CD4-positive, CD25-positive, alpha-beta regulatory T cell (primary cell): ENCODE measurements around the gene RGL1. TPM values are rescaled to one million over a fixed set of nuclear protein-coding genes. Genes with fewer than 3 reads are reported as not detected.

Experiments
- ATAC-seq, 2 donors: fragments of 150-1000 bp; cut with Tn5 transposase; one replicate each; pipeline ENCODE4 v1.10.0; 2021; ENCODE audit warnings: low read depth in 2 of 2, moderate number of reproducible peaks in 2 of 2, moderate library complexity in 1 of 2
- DNase-seq, 3 donors: peaks; one replicate each; pipeline versions ENCODE4 v3.0.0 to v3.0.0-alpha.2; 2012 to 2022; ENCODE audit warnings: mixed read lengths in 1 of 3
- H3K27ac ChIP-seq: one replicate; pipeline ENCODE4 v1.7.0; 2013; ENCODE audit warnings: mild to moderate bottlenecking, low read length; ENCODE audit not compliant: insufficient read depth, poor library complexity, severe bottlenecking
- H3K27me3 ChIP-seq: one replicate; pipeline ENCODE4 v1.7.0; 2013; ENCODE audit warnings: low read length; ENCODE audit not compliant: control insufficient read depth, insufficient read depth
- H3K36me3 ChIP-seq: one replicate; pipeline ENCODE4 v1.7.0; 2013; ENCODE audit warnings: mild to moderate bottlenecking, low read length, moderate library complexity; ENCODE audit not compliant: control insufficient read depth, insufficient read depth
- H3K4me1 ChIP-seq: 2 replicates; pipeline ENCODE4 v1.7.0; 2013; ENCODE audit warnings: mild to moderate bottlenecking, low read length; ENCODE audit not compliant: insufficient read depth, control insufficient read depth, poor library complexity, severe bottlenecking
- H3K4me3 ChIP-seq: one replicate; pipeline ENCODE4 v1.7.0; 2013; ENCODE audit warnings: low read depth, mild to moderate bottlenecking, low read length, moderate library complexity
- H3K9me3 ChIP-seq, 2 experiments: 1 replicate in 1 of 2; 2 replicates in 1 of 2; pipeline ENCODE4 v1.7.0; 2013; ENCODE audit warnings: low read length in 2 of 2, mild to moderate bottlenecking in 1 of 2, moderate library complexity in 1 of 2; ENCODE audit not compliant: control insufficient read depth in 2 of 2
- H3K27ac Mint-ChIP-seq, 3 donors: one replicate each; pipeline ENCODE4 v1.8.0; 2020 to 2022; ENCODE audit warnings: mild to moderate bottlenecking in 3 of 3, mixed read lengths in 3 of 3, moderate library complexity in 2 of 3
- H3K27me3 Mint-ChIP-seq: one replicate; pipeline ENCODE4 v1.8.0; 2022; ENCODE audit warnings: mild to moderate bottlenecking, mixed read lengths
- H3K36me3 Mint-ChIP-seq: one replicate; pipeline ENCODE4 v1.8.0; 2020; ENCODE audit warnings: mixed read lengths
- H3K4me1 Mint-ChIP-seq, 4 donors: one replicate each; pipeline ENCODE4 v1.8.0; 2020 to 2022; ENCODE audit warnings: mixed read lengths in 4 of 4, mild to moderate bottlenecking in 1 of 4
- H3K4me3 Mint-ChIP-seq, 4 donors: one replicate each; pipeline ENCODE4 v1.8.0; 2020 to 2022; ENCODE audit warnings: mild to moderate bottlenecking in 4 of 4, mixed read lengths in 4 of 4, moderate library complexity in 3 of 4
- H3K9me3 Mint-ChIP-seq, 7 donors: one replicate each; pipeline ENCODE4 v1.8.0; 2020 to 2022; ENCODE audit warnings: mixed read lengths in 7 of 7, mild to moderate bottlenecking in 3 of 7, moderate library complexity in 2 of 7
- polyA plus RNA-seq, 4 donors: library from polyadenylated mRNA; unstranded; fragments of 300-500 nt; fragmentation: Illumina TruSeq; gene quantifications; one replicate each; pipeline ENCODE4 v1.2.3, GENCODE V29; 2021
- total RNA-seq: library from RNA; stranded (reverse); gene quantifications from one replicate; pipeline ENCODE4 v1.2.3, GENCODE V29; 2022

Gene RGL1
- total and polyA plus RNA-seq, 5 donors from 2014 or later = 1.4 to 2.8 (median 1.9) TPM

DNA sequence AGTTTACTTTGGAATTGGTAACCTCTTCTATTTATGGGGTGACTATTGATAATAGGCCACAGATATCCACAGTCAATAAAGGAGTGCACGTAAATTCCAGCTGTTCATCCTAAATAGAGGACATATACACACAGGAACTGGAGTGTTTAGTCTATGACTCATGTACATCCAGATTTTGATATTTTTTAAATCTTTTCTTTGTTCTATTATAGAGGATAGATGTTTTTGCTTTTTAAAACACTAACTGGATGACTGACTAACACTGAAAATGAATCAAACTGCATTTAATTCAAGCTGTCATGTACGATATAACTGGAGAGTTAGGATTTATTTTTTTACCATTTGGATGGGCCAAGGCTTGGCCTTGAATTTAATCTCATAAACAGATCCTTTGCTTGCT is 45.9 kb downstream of the RGL1 start:
- Histone ChIP-seq H3K27me3 (no peaks in the 10 kb centered on the region), H3K9me3 (no peaks in the 10 kb centered on the region), H3K4me1 (no peaks in the 10 kb centered on the region), H3K4me3 (no peak overlapping the region), H3K27ac (no peak overlapping the region), H3K36me3 (no peaks in the 10 kb centered on the region)
- no peaks in the 10 kb centered on the region for H3K9me3 Mint-ChIP-seq
- H3K4me1 Mint-ChIP-seq = no peaks in the 10 kb centered on the region
- ATAC-seq = no peak
- H3K36me3 Mint-ChIP-seq = peaks cover 4% of the 10 kb centered on the region
- H3K4me3 Mint-ChIP-seq = no peak overlapping the region
- DNase-seq = no peak
- H3K27me3 Mint-ChIP-seq = no peaks in the 10 kb centered on the region
- no peak overlapping the region for H3K27ac Mint-ChIP-seq

DNA sequence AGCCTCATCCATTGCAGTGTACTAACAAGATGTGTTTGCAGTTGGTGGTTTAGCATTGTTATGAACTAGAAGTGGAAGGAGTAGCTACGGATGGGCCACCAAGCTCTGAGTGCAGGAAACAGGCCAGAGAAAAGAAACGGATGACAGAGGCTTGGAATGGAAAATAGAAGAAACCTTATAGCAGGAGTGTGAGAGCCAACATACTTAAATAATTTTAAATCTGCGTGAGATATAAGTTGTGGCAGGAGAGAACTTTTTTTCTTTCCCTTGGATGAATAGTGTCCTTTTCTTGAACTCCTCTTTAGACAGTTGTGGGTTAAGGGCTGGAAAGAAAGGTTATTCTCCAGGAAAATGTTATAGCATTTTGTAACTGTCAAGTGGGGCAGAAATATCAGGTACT is 54.2 kb downstream of the RGL1 start:
- Histone ChIP-seq H3K4me1 (no peaks in the 10 kb centered on the region), H3K4me3 (no peak overlapping the region), H3K9me3 (no peaks in the 10 kb centered on the region), H3K36me3 (no peaks in the 10 kb centered on the region), H3K27ac (no peak overlapping the region), H3K27me3 (no peaks in the 10 kb centered on the region)
- Mint-ChIP-seq H3K4me1 (no peaks in the 10 kb centered on the region), H3K27ac (no peak overlapping the region), H3K9me3 (no peaks in the 10 kb centered on the region), H3K27me3 (no peaks in the 10 kb centered on the region), H3K4me3 (no peak overlapping the region), H3K36me3 (no peaks in the 10 kb centered on the region)
- ATAC-seq (no peak), DNase-seq (no peak)

DNA sequence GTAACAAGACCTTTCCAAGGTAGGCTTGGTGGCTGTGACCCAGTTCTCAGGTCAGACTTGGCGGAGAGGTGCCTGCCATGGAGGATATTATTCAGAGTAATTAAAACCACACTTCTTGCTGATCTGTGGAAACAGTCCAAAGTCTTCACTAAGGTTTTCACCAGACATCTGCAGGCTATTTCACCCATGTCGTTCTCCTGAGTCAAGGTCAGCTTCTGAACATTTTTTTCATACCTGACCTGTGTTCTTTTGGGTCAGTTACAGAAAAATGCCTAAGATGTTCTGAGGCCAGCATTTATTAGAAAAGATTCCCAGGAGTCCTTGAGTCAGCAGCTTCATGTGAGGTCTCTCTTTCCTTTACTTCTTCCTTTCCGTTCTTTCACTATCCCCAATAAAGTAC is 54.9 kb downstream of the RGL1 start:
- H3K27ac ChIP-seq = no peak overlapping the region
- no peaks in the 10 kb centered on the region for H3K9me3 ChIP-seq
- no peaks in the 10 kb centered on the region for H3K27me3 ChIP-seq
- Mint-ChIP-seq H3K4me3 (no peak overlapping the region), H3K4me1 (no peaks in the 10 kb centered on the region), H3K27me3 (no peaks in the 10 kb centered on the region), H3K27ac (no peak overlapping the region), H3K36me3 (no peaks in the 10 kb centered on the region), H3K9me3 (no peaks in the 10 kb centered on the region)
- no peaks in the 10 kb centered on the region for H3K4me1 ChIP-seq
- no peak overlapping the region for H3K4me3 ChIP-seq
- DNase-seq (no peak), ATAC-seq (no peak)
- H3K36me3 ChIP-seq = no peaks in the 10 kb centered on the region

DNA sequence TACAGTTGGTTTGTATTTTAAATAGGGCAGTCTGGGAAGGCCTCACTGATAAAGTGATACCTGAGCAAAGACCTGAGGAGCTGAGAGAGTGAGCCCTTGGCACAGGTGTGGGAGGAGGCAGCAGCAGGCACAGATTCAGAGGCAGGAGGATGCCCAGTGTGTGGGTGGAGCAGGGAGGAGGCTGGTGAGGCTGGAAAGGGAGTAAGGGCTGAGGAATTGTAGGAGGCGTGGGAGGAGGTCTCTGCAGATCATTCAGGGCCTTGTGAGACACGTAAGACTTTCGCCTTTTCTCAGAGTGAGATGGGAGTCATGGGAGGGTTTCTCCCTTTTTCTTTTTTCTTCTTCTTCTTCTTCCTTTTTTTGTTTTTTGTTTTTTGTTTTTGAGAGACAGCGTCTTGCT is 58.0 kb downstream of the RGL1 start:
- Mint-ChIP-seq H3K4me3 (no peak overlapping the region), H3K4me1 (no peaks in the 10 kb centered on the region), H3K27me3 (no peaks in the 10 kb centered on the region), H3K36me3 (no peaks in the 10 kb centered on the region), H3K27ac (no peak overlapping the region), H3K9me3 (no peaks in the 10 kb centered on the region)
- no peaks in the 10 kb centered on the region for H3K9me3 ChIP-seq
- no peak for DNase-seq
- no peaks in the 10 kb centered on the region for H3K4me1 ChIP-seq
- H3K36me3 ChIP-seq = no peaks in the 10 kb centered on the region
- ATAC-seq = no peak
- H3K27ac ChIP-seq = no peak overlapping the region
- no peaks in the 10 kb centered on the region for H3K27me3 ChIP-seq
- no peak overlapping the region for H3K4me3 ChIP-seq

- no peak overlapping the region for H3K4me3 Mint-ChIP-seq
- no peak for DNase-seq
- Histone ChIP-seq H3K4me1 (no peaks in the 10 kb centered on the region), H3K9me3 (no peaks in the 10 kb centered on the region), H3K4me3 (no peak overlapping the region), H3K27me3 (no peaks in the 10 kb centered on the region), H3K27ac (no peak overlapping the region), H3K36me3 (no peaks in the 10 kb centered on the region)
- H3K36me3 Mint-ChIP-seq = no peaks in the 10 kb centered on the region
- no peak overlapping the region for H3K27ac Mint-ChIP-seq
- H3K9me3 Mint-ChIP-seq = no peaks in the 10 kb centered on the region
- no peak for ATAC-seq
- H3K27me3 Mint-ChIP-seq = no peaks in the 10 kb centered on the region
- no peaks in the 10 kb centered on the region for H3K4me1 Mint-ChIP-seq
Observed at GRCh38 chr1:183863852-183864251, 58.9 kb downstream of the RGL1 start.

- no peak overlapping the region for H3K27ac Mint-ChIP-seq
- H3K36me3 ChIP-seq = no peaks in the 10 kb centered on the region
- H3K27me3 ChIP-seq = no peaks in the 10 kb centered on the region
- ATAC-seq (no peak), DNase-seq (no peak)
- H3K27me3 Mint-ChIP-seq = no peaks in the 10 kb centered on the region
- no peaks in the 10 kb centered on the region for H3K9me3 Mint-ChIP-seq
- no peak overlapping the region for H3K27ac ChIP-seq
- no peaks in the 10 kb centered on the region for H3K4me1 Mint-ChIP-seq
- no peak overlapping the region for H3K4me3 Mint-ChIP-seq
- H3K4me3 ChIP-seq = no peak overlapping the region
- H3K36me3 Mint-ChIP-seq = no peaks in the 10 kb centered on the region
- no peaks in the 10 kb centered on the region for H3K9me3 ChIP-seq
- H3K4me1 ChIP-seq = no peaks in the 10 kb centered on the region
Observed at GRCh38 chr1:183864611-183865010, 59.7 kb downstream of the RGL1 start.

DNA sequence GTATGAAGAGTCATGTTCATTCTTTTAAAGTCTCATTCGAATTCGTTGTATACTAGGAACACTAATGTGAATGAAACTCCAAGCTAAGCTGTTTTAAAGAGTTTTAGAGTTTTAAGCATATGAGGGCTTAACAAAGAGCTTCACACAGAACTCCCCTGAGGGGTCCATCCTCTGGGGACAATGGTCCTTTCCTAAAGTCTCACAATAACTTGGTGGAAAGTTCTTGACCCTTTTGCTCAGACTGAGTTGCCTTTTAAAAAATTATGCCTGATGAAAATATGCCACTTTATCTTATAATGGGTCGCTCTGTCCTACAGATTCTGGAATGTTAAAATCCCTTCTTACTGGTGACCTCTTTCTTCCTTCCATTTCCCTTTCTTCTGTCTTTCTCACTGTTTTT is 64.3 kb downstream of the RGL1 start:
- Histone ChIP-seq H3K36me3 (no peaks in the 10 kb centered on the region), H3K9me3 (no peaks in the 10 kb centered on the region), H3K27ac (no peak overlapping the region), H3K4me3 (no peak overlapping the region), H3K4me1 (peaks cover 5% of the 10 kb centered on the region), H3K27me3 (no peaks in the 10 kb centered on the region)
- ATAC-seq = no peak
- Mint-ChIP-seq H3K4me3 (no peak overlapping the region), H3K36me3 (no peaks in the 10 kb centered on the region), H3K4me1 (peaks cover 0 to 18% (median 8%) of the 10 kb centered on the region in 4 donors), H3K27me3 (no peaks in the 10 kb centered on the region), H3K27ac (no peak overlapping the region), H3K9me3 (no peaks in the 10 kb centered on the region)
- no peak for DNase-seq

DNA sequence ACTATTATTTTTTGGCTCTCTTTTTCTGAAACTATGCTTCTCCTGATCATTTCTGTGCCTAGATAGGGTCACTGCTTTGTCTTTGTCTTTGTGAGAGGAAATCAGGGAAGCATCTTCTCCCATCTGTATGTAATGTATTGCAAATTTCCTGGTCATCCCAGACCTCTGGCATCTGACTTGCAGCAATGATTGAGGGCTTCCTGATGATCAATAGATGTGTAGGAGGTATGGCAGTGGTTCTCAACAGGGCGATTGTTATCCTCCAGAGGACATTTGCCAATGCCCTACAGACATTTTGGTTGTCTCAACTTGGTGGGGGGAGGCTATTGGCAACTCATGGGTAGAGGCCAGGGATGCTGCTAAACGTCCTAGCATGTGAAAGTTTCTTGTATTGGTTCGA is 64.7 kb downstream of the RGL1 start:
- no peaks in the 10 kb centered on the region for H3K27me3 ChIP-seq
- no peaks in the 10 kb centered on the region for H3K27me3 Mint-ChIP-seq
- H3K4me3 ChIP-seq = no peak overlapping the region
- H3K36me3 Mint-ChIP-seq = no peaks in the 10 kb centered on the region
- peaks cover 0 to 22% (median 9%) of the 10 kb centered on the region in 4 donors for H3K4me1 Mint-ChIP-seq
- H3K27ac Mint-ChIP-seq = no peak overlapping the region
- no peak for ATAC-seq
- no peaks in the 10 kb centered on the region for H3K36me3 ChIP-seq
- H3K4me1 ChIP-seq = peaks cover 5% of the 10 kb centered on the region
- no peak overlapping the region for H3K4me3 Mint-ChIP-seq
- DNase-seq = no peak
- H3K9me3 ChIP-seq = no peaks in the 10 kb centered on the region
- H3K9me3 Mint-ChIP-seq = no peaks in the 10 kb centered on the region
- no peak overlapping the region for H3K27ac ChIP-seq
